OCI-LY7 (cell line): ENCODE results near the gene FAM187B. TPM values are rescaled to one million over a fixed set of nuclear protein-coding genes. Genes with fewer than 3 reads are reported as not detected.
"Not testable (repeated sequence)": the region's sequence is repeated elsewhere in the genome, so short reads cannot be mapped to it uniquely, and the experiment has no call there.

Experiments
- BruUV-seq: library from RNA; stranded (reverse); fragments of 400-500 nt; replicated peaks from 2 replicates; lab custom pipeline; 2021; lab: Mats Ljungman, UMichigan
- CTCF ChIA-PET: fragments of 300-600 bp; sonication (Branson Sonifier 250); formaldehyde crosslinking; loops from one replicate; lab custom pipeline; 2022; ENCODE audit warnings: antibody characterized with exemption; ENCODE audit not compliant: unreplicated experiment; lab: Charles Lee
- POLR2A ChIA-PET: fragments of 300-600 bp; sonication (Branson Sonifier 250); formaldehyde crosslinking; loops from one replicate; lab custom pipeline; 2022; ENCODE audit warnings: antibody characterized with exemption; lab: Charles Lee
- DNase-seq: peaks from one replicate; pipeline ENCODE4 v3.0.0-alpha.2; 2015; ENCODE audit warnings: low spot score
- H2AFZ ChIP-seq: fragments of 200-600 bp; sonication (generic), shearing (Covaris generic); 2 replicates; pipeline ENCODE4 v1.6.1; 2014; ENCODE audit warnings: mild to moderate bottlenecking, antibody characterized with exemption, low read length, moderate library complexity
- H3K27ac ChIP-seq: fragments of 200-600 bp; sonication (generic); 2 replicates; pipeline ENCODE4 v1.5.1; 2014; ENCODE audit warnings: mixed run types, low read depth, mild to moderate bottlenecking, moderate library complexity, low read length, inconsistent platforms; ENCODE audit not compliant: poor library complexity, severe bottlenecking
- H3K36me3 ChIP-seq: fragments of 200-600 bp; sonication (generic); 2 replicates; pipeline ENCODE4 v1.6.1; 2014; ENCODE audit warnings: mild to moderate bottlenecking, antibody characterized with exemption, low read length, moderate library complexity, mixed read lengths; ENCODE audit not compliant: insufficient read depth
- H3K4me1 ChIP-seq: fragments of 200-600 bp; sonication (generic); 2 replicates; pipeline ENCODE4 v1.5.1; 2014; ENCODE audit warnings: mild to moderate bottlenecking, low read length; ENCODE audit not compliant: insufficient read depth, poor library complexity, severe bottlenecking
- H3K4me2 ChIP-seq: fragments of 200-600 bp; sonication (generic); 2 replicates; pipeline ENCODE4 v1.6.1; 2014; ENCODE audit warnings: mild to moderate bottlenecking, low read length
- H3K4me3 ChIP-seq: fragments of 200-600 bp; sonication (generic); 2 replicates; pipeline ENCODE4 v1.5.1; 2014; ENCODE audit warnings: mild to moderate bottlenecking, low read depth, low read length; ENCODE audit not compliant: poor library complexity, severe bottlenecking
- H3K79me2 ChIP-seq: fragments of 200-600 bp; sonication (generic); 2 replicates; pipeline ENCODE4 v1.6.1; 2016; ENCODE audit warnings: low read depth, mild to moderate bottlenecking, low read length, moderate library complexity, mixed read lengths; ENCODE audit not compliant: insufficient read depth
- H3K9me2 ChIP-seq: fragments of 200-600 bp; sonication (generic); 2 replicates; pipeline ENCODE4 v1.6.1; 2016; ENCODE audit warnings: mild to moderate bottlenecking, low read length, mixed read lengths; ENCODE audit not compliant: insufficient read depth
- H3K9me3 ChIP-seq: fragments of 200-600 bp; sonication (generic); 2 replicates; pipeline ENCODE4 v1.6.1; 2014; ENCODE audit warnings: mild to moderate bottlenecking, mixed run types, low read length, mixed read lengths
- H4K20me1 ChIP-seq: fragments of 200-600 bp; sonication (generic); 2 replicates; pipeline ENCODE4 v1.6.1; 2014; ENCODE audit warnings: mild to moderate bottlenecking, antibody characterized with exemption, low read length, moderate library complexity, mixed read lengths; ENCODE audit not compliant: insufficient read depth
- EZH2phosphoT487 ChIP-seq: fragments of 200-600 bp; sonication (generic); IDR thresholded peaks from 2 replicates; pipeline ENCODE4 v1.6.1; 2018; ENCODE audit warnings: low read depth, borderline replicate concordance, mild to moderate bottlenecking, mixed run types, antibody characterized with exemption, low read length, moderate library complexity, mixed read lengths
- intact Hi-C: fragments of 100-400 bp; cut with micrococcal nuclease; formaldehyde crosslinking; loops from one replicate; pipeline ENCODE4 v1.10.0; 2022; ENCODE audit not compliant: unreplicated experiment
- total RNA-seq, 2 experiments: library from RNA; depleted of rRNA in 1 of 2; stranded (reverse); fragments of >200 nt in 1 of 2; shearing (Covaris generic) in 1 of 2; gene quantifications; 2 replicates each; pipeline ENCODE4 v1.2.3, GENCODE V29; 2014 to 2022
- TF ChIP-seq, protein P1 (sequence below): fragments of 200-600 bp; sonication (generic); conservative IDR thresholded peaks from 2 replicates; pipeline ENCODE4 v1.5.1; 2014; ENCODE audit warnings: mild to moderate bottlenecking, antibody characterized with exemption, low read length, moderate library complexity, mixed read lengths

FAM187B gene
- total RNA-seq, 2 experiments from 2014 or later, result not detected

DNA sequence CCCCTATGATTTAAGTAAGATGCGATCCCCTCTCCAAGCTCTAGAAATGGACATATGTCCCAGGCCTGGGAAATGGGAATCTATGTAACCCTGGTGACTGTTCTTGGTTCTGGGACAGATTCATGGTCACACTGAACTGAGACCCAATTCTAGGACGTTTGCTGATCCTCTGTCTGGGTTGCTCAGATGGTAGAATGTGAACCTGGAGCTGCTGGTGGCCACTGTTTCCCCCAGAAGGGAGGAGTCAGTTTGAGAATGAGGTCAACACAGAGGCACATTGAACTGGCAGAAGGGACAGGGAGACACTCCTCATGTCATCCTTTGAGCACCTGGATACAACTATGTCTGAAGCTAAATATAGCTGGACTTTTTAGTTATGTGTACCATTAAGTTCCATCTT is 29.1 kb downstream of the FAM187B start:
- no peak overlapping the region for H3K27ac ChIP-seq
- no peak for DNase-seq
- H3K4me2 ChIP-seq, result no peak overlapping the region
- no peak for TF ChIP-seq EZH2phosphoT487
- TF ChIP-seq, protein P1, sequence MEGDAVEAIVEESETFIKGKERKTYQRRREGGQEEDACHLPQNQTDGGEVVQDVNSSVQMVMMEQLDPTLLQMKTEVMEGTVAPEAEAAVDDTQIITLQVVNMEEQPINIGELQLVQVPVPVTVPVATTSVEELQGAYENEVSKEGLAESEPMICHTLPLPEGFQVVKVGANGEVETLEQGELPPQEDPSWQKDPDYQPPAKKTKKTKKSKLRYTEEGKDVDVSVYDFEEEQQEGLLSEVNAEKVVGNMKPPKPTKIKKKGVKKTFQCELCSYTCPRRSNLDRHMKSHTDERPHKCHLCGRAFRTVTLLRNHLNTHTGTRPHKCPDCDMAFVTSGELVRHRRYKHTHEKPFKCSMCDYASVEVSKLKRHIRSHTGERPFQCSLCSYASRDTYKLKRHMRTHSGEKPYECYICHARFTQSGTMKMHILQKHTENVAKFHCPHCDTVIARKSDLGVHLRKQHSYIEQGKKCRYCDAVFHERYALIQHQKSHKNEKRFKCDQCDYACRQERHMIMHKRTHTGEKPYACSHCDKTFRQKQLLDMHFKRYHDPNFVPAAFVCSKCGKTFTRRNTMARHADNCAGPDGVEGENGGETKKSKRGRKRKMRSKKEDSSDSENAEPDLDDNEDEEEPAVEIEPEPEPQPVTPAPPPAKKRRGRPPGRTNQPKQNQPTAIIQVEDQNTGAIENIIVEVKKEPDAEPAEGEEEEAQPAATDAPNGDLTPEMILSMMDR, result no peak
- ChIA-PET CTCF (no interaction called here), POLR2A (no interaction called here)
- no peaks in the 10 kb centered on the region for H3K36me3 ChIP-seq
- intact Hi-C loops, result no loop called here
- peaks cover 14% of the 10 kb centered on the region for H3K4me1 ChIP-seq
- H2AFZ ChIP-seq, result no peak overlapping the region
- no TSS peak for BruUV-seq
- H3K9me2 ChIP-seq, result no peaks in the 10 kb centered on the region
- H3K4me3 ChIP-seq, result no peak overlapping the region
- H3K9me3 ChIP-seq, result no peaks in the 10 kb centered on the region
- no peaks in the 10 kb centered on the region for H4K20me1 ChIP-seq
- H3K79me2 ChIP-seq, result no peaks in the 10 kb centered on the region

DNA sequence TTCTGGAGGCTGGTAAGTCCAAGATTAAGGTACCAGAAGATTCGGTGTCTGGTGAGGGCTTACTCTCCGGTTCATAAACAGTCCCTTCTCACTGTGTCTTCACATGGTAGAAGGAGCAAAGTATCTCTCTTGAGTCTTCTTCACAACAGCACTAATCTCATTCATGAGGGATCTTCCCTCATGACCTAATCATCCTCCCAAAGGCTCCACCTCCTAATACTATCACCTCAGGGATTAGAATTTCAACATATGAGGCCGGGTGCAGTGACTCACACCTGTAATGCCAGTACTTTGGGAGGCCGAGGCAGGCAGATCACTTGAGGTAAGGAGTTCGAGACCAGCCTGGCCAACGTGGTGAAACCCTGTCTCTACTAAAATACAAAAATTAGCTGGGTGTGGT is 31.7 kb downstream of the FAM187B start:
- H3K79me2 ChIP-seq, DNase-seq, H3K4me2 ChIP-seq, H3K27ac ChIP-seq, intact Hi-C loops, H3K9me3 ChIP-seq, H3K36me3 ChIP-seq, H2AFZ ChIP-seq, CTCF ChIA-PET, BruUV-seq, H3K4me3 ChIP-seq, H3K9me2 ChIP-seq, POLR2A ChIA-PET, H3K4me1 ChIP-seq, H4K20me1 ChIP-seq: not testable (repeated sequence)

- Histone ChIP-seq H3K79me2 (no peaks in the 10 kb centered on the region), H3K36me3 (no peaks in the 10 kb centered on the region; the same call in 1 of the 2 replicates), H4K20me1 (no peaks in the 10 kb centered on the region), H3K27ac (no peak overlapping the region), H3K4me3 (no peak overlapping the region), H3K4me1 (no peaks in the 10 kb centered on the region), H3K9me3 (peaks cover 16% of the 10 kb centered on the region), H3K9me2 (no peaks in the 10 kb centered on the region), H2AFZ (no peak overlapping the region), H3K4me2 (no peak overlapping the region)
- POLR2A ChIA-PET, result no interaction called here
- no peak for DNase-seq
- CTCF ChIA-PET, result no interaction called here
- TF ChIP-seq EZH2phosphoT487, result no peak
- TF ChIP-seq, protein P1, result no peak
- BruUV-seq, result no TSS peak
- intact Hi-C loops, result no loop called here
These were observed 32.7 kb downstream of the FAM187B start for GRCh38 chr19:35195830-35196229.
